Transverse colon (tissue), 3 donors: ENCODE measurements around the gene MPND.

ENCODE experiments used
- CTCF ChIP-seq, 5 experiments: fragments of 200-600 bp in 3 of 5; fragments of 450-650 bp in 2 of 5; sonication (generic) in 3 of 5; IDR thresholded peaks; 1 replicate in 2 of 5; 2 replicates in 3 of 5; pipeline ENCODE4 v1.5.1; 2016 to 2017; ENCODE audit warnings: antibody characterized with exemption in 5 of 5, inconsistent platforms in 3 of 5, mild to moderate bottlenecking in 2 of 5, moderate library complexity in 1 of 5
- EP300 ChIP-seq: sonication (generic); formaldehyde crosslinking; IDR thresholded peaks from one replicate; pipeline ENCODE4 v1.6.1; 2017; ENCODE audit warnings: antibody characterized with exemption, low read depth
- POLR2A ChIP-seq: fragments of 450-650 bp; IDR thresholded peaks from one replicate; pipeline ENCODE4 v1.6.1; 2016; ENCODE audit warnings: antibody characterized with exemption, mild to moderate bottlenecking, moderate library complexity

- TF ChIP-seq CTCF (IDR thresholded peaks at IDR 0.05) (no peak), POLR2A (peak; percentile 26), EP300 (no peak)
Observed at GRCh38 chr19:4402171-4403004, 59.0 kb downstream of the MPND start, which contains the start of gene CHAF1A.
